GM12892 (cell line): ENCODE results near the gene TBC1D25.

Source experiments
- DNase-seq: peaks from one replicate; pipeline ENCODE4 v3.0.0; 2011; ENCODE audit not compliant: insufficient read length
- FAIRE-seq: peaks from 2 replicates; lab custom pipeline; 2011; peaks lifted over from hg19 to GRCh38; lab: Jason Lieb, UNC
- POLR2A ChIP-seq: IDR thresholded peaks from 2 replicates; pipeline ENCODE4 v1.6.1; 2011; ENCODE audit warnings: low read depth, low read length, control low read depth
- POLR2AphosphoS5 ChIP-seq: IDR thresholded peaks from 2 replicates; pipeline ENCODE4 v1.6.1; 2011; ENCODE audit warnings: low read depth, low read length, control low read depth
- TAF1 ChIP-seq: IDR thresholded peaks from 2 replicates; pipeline ENCODE4 v1.6.1; 2011; ENCODE audit warnings: low read depth, mild to moderate bottlenecking, control low read depth, low read length, borderline replicate concordance

Gene TBC1D25

GRCh38 chrX:48575642-48576041, 36.1 kb downstream of the TBC1D25 start:
- DNase-seq = no peak
- TF ChIP-seq POLR2AphosphoS5 (no peak), TAF1 (no peak), POLR2A (no peak; the same call in 1 of the 2 replicates)
- no peak for FAIRE-seq

GRCh38 chrX:48576108-48576507, 36.6 kb downstream of the TBC1D25 start:
- no peak for DNase-seq
- TF ChIP-seq TAF1 = no peak
- peak; percentile 46 for TF ChIP-seq POLR2AphosphoS5
- TF ChIP-seq POLR2A = peak; percentile 50
- no peak for FAIRE-seq

- no peak for TF ChIP-seq TAF1
- peak; percentile 80 for TF ChIP-seq POLR2AphosphoS5
- 0 out of 2 replicates have a peak, but pooled peaks have one; percentile 44 for TF ChIP-seq POLR2A
These were observed 39.2 kb downstream of the TBC1D25 start for GRCh38 chrX:48578661-48579128.

GRCh38 chrX:48579259-48579658, 39.7 kb downstream of the TBC1D25 start:
- no peak for TF ChIP-seq POLR2A
- TF ChIP-seq POLR2AphosphoS5 = no peak; the same call in 1 of the 2 replicates
- no peak for TF ChIP-seq TAF1
- no peak for FAIRE-seq
- no peak for DNase-seq

More at GRCh38 chrX:48578661-48579128, 39.2 kb downstream of the TBC1D25 start:
- no peak for DNase-seq
- FAIRE-seq = no peak

GRCh38 chrX:48580662-48581061, 41.1 kb downstream of the TBC1D25 start:
- no peak for TF ChIP-seq TAF1
- no peak for TF ChIP-seq POLR2AphosphoS5
- TF ChIP-seq POLR2A = no peak; the same call in 1 of the 2 replicates
- DNase-seq (no peak), FAIRE-seq (no peak)

GRCh38 chrX:48584698-48585097, 45.2 kb downstream of the TBC1D25 start:
- no peak for FAIRE-seq

GRCh38 chrX:48589482-48590162, 50.1 kb downstream of the TBC1D25 start:
- DNase-seq = no peak
- no peak for FAIRE-seq
- TF ChIP-seq TAF1 (no peak), POLR2AphosphoS5 (no peak), POLR2A (no peak)

More at GRCh38 chrX:48584698-48585097, 45.2 kb downstream of the TBC1D25 start:
- TF ChIP-seq POLR2AphosphoS5 (no peak), TAF1 (no peak), POLR2A (no peak)
- DNase-seq = no peak

- no peak for FAIRE-seq
- DNase-seq = no peak
- TF ChIP-seq TAF1 (no peak), POLR2AphosphoS5 (no peak)
These were observed 50.9 kb downstream of the TBC1D25 start for GRCh38 chrX:48590203-48591103.

GRCh38 chrX:48591255-48591791, 51.8 kb downstream of the TBC1D25 start:
- TF ChIP-seq POLR2A = no peak
- DNase-seq (no peak), FAIRE-seq (no peak)

- FAIRE-seq (no peak), DNase-seq (no peak)
- TF ChIP-seq TAF1 (no peak), POLR2AphosphoS5 (no peak), POLR2A (no peak)
These were observed 53.5 kb downstream of the TBC1D25 start for GRCh38 chrX:48592971-48593370.

- TF ChIP-seq POLR2A (no peak), POLR2AphosphoS5 (no peak), TAF1 (no peak)
- FAIRE-seq = no peak
These were observed 56.4 kb downstream of the TBC1D25 start for GRCh38 chrX:48595929-48596328.

More at GRCh38 chrX:48595929-48596328, 56.4 kb downstream of the TBC1D25 start:
- no peak for DNase-seq
